Choroid plexus epithelial cell (primary cell): Measurements from ENCODE around the gene CA5A.
"Not testable (repeated sequence)": the region's sequence is repeated elsewhere in the genome, so short reads cannot be mapped to it uniquely, and the experiment has no call there.

Experiments
- DNase-seq: peaks from one replicate; pipeline ENCODE4 v3.0.0-alpha.2; 2010; ENCODE audit warnings: low read depth
- H3K4me3 ChIP-seq: 2 replicates; pipeline ENCODE4 v1.5.1; 2011; ENCODE audit warnings: low read depth, mild to moderate bottlenecking, control low read depth, low read length, moderate library complexity
- TF ChIP-seq, protein P1 (sequence below): conservative IDR thresholded peaks from 2 replicates; pipeline ENCODE4 v1.5.1; 2011; ENCODE audit warnings: low read depth, mild to moderate bottlenecking, control low read depth, inconsistent platforms, low read length, moderate library complexity

Gene CA5A

DNA sequence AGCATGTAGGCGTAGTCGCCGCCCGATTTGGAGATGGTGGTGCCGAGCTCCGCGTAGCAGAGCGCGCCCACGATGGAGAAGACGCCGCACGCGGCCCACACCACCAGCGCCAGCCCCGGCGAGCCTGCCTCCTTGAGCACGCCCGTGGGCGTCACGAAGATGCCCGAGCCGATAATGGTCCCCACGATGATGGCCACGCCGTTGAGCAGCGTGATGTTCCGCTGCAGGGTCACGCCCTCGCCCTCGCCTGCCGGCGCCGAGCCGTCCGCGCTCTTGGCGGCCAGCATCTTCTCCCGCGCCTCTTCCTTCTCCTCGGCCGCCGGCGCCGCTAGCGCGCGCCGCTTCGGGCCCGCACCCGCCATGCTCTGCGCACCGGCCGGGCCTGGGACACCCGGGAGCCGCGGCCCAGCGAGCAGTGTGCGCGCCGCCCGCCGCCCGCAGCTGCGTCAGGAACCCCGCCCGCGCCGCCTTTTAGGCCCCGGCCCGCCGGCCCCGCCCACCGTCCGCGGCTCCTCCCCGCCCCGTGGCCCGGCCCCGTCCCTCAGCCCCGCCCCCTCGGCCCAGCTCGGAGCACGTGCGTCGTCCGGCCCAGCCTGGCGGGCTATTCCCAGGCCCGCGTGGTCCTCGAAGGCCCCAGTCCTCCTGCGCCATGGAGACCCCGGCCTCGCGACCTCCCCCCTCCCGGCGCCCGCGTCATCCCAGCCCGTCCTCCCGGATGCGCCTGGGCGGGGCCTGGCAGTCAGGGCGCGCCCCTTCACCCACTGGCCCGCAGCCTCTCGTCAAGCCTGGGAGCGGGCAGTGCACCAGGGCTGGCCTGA lies 67.1 kb downstream of the CA5A start, which contains the start of gene SLC7A5:
Gene SLC7A5, minus strand, starts transcription at position 447 of the 818 bp plus-strand sequence. Its CDS starts 85 bp downstream, at position 362.
- peak within 1 kb of the TSS; percentile 69 for H3K4me3 ChIP-seq
- DNase-seq, result peak; percentile 78

DNA sequence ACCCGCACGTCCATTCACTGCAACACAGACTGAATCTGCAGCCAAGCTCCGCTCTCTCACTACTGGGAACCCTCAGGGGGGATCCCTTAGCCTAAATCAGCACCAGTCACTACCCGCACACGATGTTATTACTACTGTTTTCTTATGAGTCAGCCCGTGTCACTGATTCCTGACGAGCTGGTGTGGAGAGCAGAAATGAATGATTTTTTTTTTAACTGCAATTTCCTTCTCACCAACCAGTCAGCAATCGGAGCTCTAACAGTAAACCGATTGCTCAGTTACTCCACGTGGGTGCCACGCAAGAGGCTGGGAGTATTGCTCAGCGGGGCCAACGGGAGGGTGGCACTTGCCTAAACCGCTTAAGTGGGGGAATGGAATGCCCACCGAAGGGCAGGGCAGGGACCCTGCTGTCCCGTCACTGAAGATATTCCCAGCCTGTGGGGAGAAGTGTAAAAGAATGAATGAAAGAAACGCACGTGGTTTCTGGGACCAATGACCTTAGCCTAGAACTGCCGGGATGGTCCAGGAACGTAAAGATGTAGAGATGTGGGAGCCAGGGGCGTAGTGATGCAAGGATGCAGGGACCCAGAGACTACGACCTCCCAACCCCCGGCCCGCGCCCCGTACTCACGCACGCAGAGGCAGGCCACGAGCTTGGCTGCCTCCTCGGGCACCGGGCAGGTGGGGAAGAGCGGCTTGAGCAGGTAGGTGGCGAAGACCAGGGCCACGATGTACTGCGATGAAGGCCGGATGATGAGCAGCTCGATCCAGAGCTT lies 67.9 kb downstream of the CA5A start:
- peak; percentile 91 for DNase-seq

DNA sequence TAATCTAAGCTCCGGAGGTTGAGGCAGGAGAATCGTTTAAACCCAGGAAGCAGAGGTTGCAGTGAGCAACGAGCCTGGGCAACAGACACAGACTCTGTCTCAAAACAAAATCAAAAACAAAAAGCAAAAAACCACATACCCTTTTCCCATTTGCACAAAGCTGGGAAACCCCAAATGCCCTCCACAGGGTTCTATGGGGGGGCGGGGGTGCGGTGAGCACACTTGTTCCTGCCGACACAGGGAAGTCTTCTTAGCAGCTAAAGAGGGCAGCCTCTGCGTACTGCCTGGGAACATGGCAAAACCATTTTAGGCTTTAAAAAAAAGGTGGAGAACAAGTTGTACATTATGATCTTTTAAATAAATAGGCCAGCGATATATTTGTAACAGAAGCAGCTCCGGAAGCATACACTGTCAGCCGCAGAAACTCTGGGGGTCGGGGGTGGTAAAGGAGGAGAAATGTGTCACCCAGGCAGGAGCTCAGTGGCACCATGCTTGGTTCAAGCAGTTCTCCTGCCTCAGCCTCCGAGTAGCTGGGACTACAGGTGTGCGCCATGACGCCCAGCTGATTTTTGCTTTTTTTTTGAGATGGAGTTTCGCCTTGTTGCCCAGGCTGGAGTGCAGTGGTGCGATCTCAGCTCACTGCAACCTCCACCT lies 70.3 kb downstream of the CA5A start:
- not testable (repeated sequence) for H3K4me3 ChIP-seq, DNase-seq

More for the DNA sequence above, 67.9 kb downstream of the CA5A start:
- H3K4me3 ChIP-seq, result peak overlapping the region; percentile 69

DNA sequence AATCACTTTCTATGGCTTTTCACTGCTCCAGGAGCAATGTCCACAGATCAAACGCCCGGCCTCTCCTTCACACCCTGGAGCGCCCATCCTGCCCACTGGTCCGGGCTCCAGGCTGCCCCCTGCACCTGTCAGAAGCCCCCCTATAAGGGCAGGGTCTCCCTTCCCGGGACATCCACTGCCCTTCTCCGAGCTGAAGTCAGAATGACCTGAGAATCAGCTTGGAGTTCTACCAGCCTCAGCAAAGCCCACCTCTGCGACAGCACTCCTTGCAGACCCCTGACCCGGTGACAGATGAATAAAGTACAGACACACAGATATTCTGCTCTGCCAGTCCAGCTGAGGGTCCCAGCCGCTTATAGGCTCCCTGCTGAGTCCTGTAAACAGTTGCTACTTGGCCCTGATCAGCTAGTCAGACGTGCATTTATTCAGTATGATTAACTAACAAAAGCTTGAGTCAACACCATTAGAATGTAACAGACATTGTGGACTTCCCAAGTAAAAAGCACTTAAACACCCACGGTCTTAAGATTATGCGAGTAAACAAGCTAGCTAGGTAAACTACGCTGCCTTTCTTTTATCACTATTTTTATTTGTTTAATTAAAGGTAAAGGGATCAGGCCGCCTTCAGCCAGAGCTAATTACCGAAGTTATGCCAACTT lies 71.9 kb downstream of the CA5A start:
- H3K4me3 ChIP-seq, result no peak overlapping the region
- TF ChIP-seq, protein P1, sequence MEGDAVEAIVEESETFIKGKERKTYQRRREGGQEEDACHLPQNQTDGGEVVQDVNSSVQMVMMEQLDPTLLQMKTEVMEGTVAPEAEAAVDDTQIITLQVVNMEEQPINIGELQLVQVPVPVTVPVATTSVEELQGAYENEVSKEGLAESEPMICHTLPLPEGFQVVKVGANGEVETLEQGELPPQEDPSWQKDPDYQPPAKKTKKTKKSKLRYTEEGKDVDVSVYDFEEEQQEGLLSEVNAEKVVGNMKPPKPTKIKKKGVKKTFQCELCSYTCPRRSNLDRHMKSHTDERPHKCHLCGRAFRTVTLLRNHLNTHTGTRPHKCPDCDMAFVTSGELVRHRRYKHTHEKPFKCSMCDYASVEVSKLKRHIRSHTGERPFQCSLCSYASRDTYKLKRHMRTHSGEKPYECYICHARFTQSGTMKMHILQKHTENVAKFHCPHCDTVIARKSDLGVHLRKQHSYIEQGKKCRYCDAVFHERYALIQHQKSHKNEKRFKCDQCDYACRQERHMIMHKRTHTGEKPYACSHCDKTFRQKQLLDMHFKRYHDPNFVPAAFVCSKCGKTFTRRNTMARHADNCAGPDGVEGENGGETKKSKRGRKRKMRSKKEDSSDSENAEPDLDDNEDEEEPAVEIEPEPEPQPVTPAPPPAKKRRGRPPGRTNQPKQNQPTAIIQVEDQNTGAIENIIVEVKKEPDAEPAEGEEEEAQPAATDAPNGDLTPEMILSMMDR, result no peak
- peak; percentile 37 for DNase-seq

DNA sequence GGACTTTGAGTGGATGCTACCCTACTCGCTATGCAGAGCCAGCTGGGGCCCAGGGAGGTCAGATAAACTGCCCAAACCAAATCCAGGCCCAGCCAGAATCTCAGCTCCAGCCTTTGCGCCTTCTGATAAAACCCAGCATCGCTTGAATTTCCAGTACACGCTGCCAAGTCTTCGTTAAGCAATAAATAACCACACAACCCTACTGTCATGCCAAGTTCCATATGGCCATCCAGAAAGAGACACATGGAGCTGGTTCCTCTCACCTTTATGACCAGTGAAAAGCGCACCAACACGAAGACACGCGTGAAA lies 73.0 kb downstream of the CA5A start:
- not testable (repeated sequence) for H3K4me3 ChIP-seq, DNase-seq

DNA sequence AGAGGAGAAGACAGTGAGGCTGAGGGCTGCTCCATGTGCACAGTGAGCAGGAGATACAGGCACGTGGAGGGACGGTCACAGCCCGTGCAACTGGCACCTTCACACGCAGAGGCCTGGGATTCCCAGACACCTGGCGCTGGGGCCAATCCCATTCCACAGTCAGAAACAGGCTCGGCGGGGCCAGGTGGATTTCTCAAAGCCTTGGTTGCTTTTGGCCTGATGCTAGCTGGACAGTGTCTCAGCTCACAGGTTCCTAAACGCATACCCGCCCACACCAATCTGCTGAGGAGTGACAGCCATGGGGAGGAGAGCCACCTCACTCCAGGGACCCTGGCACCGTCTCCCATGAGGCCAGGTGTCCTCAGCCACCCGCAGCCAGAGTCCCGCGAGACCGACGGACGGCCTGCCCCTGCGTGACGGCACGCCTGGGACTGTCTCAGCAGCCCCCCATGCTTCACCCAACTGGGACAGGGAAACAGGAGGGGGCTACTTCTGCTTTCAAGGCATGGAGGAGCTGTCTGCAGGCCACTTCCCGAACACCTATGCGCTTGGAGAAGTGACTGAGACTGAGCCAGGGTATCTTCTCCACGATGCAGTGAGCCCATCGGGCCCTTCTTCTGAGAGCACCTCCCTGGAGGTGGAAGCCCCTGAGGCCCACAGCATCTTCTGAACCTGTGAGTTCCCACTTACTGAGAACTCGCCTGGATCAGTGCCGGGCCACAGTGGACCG lies 73.6 kb downstream of the CA5A start:
- DNase-seq, H3K4me3 ChIP-seq: not testable (repeated sequence)

DNA sequence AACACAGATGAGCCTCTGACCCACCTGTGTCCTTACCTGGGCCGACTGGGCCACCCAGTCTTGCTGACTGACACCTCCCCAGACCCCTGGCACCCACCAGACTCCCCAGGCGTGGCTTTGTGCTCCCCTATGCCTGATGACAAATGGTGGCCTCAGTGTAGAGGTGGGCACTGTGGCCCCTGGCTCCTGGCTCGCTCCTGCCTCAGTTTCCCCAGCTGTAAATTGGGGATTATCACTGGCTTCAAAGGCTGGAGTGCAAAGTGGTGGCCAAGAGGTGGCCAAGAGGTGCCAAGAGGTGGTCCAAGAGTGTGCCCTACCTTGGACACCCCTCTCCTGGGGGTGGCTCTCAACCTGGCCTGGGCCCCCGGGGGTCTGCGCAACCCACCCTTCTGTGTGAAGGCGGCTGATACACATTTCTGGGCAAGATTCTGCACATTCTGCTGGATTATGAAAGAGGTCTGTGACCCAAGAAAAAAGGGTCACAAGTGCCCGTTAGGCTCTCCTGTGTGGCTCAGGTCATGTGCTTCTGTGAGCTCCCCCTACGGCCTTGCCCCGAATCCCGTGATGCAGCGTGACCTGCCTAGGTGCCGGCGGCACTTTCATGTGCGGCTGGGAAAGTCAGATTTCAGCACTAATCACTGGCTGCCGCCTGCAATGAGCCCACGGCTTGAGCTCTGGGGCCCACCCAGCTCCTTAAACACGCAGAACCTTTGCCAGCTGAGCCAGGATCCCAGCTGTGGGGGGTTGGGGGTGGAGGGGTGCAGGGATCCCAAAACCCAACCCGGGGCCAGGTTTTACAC lies 74.8 kb downstream of the CA5A start:
- not testable (repeated sequence) for DNase-seq, H3K4me3 ChIP-seq

DNA sequence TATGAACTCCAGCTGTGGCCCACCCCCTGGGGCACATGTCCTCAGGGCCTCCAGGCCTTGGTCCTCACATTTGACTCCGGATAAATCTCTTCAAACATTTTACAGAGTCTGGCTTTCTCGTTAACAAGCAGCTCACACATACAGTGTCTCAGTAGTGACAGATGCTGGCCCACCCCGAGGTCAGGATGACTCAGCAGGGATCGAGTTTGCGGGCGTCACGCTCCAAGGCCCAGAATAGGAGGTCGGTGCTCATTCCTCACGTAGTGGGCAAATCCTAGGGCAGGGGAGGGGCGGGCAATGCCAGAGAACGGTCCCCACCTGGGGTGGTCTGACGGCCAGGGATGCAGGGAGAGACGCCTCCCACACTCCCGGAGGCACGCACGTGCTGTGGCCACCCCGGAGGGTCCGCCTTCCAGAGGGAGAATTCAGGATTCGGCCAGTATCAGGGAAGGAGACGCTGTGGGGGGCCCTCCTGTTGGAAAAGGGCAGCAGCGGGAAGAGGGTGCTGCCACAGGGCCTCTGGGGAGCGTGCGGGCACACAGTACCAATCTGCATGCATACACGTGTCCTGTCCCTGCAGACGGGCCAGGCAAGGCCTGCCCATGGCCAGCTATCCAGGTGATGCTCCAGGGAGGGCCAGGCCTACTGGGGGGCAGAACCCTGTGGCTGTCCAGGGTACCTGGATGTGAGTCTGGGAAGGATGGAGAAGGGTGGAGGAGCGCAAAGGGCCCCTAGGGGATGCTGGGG lies 75.6 kb downstream of the CA5A start:
- H3K4me3 ChIP-seq, result no peak overlapping the region
- DNase-seq, result peak; percentile 72
- TF ChIP-seq, protein P1, result no peak

DNA sequence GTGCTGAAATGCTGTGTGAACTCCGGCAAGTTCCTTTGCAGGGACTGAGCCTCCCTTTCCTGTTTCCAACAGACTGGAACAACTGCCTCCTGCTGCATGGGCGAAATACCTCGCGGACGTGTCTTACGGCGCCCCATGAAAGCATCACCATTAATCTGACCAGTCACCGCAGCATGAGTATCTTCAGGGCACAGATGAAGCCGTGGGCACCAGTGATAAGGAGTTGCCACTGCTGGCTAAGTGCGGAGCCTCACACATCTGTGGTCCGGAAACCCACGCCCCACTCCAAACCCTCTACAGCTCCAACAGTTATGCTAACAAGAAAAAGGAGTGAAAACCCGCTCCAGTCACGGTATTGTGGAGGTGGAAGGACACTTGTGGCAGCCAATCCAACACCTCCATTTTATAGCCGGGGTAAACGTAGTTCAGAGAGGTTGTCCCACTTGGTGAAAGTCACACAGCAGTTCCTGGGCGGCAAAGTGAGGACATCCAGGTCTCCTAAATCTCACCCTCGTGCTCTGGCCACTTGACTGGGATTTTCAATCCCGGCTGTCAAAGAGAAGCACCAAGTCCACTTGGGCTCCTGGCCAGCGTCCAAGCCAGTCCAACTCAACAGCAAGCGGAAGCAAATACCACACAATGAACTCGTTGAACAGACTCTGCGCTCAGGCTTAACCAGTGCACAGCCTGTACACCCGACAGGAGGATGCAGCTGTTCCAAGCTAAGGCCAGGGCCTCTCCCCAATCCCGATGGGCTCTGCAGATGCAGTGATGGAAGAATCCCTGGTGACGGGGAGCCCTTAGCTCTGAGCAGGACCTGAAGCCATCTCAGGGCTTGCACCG lies 78.0 kb downstream of the CA5A start:
- not testable (repeated sequence) for H3K4me3 ChIP-seq

More for the DNA sequence above, 78.0 kb downstream of the CA5A start:
- not testable (repeated sequence) for DNase-seq
